ENCODE data around the gene KLHDC1.

GRCh38 chr14:49761839-49762551 is 69.1 kb downstream of the KLHDC1 start:
- no peak for TF ChIP-seq POLR2A (IDR thresholded peaks at IDR 0.05)
- TF ChIP-seq, protein P1, sequence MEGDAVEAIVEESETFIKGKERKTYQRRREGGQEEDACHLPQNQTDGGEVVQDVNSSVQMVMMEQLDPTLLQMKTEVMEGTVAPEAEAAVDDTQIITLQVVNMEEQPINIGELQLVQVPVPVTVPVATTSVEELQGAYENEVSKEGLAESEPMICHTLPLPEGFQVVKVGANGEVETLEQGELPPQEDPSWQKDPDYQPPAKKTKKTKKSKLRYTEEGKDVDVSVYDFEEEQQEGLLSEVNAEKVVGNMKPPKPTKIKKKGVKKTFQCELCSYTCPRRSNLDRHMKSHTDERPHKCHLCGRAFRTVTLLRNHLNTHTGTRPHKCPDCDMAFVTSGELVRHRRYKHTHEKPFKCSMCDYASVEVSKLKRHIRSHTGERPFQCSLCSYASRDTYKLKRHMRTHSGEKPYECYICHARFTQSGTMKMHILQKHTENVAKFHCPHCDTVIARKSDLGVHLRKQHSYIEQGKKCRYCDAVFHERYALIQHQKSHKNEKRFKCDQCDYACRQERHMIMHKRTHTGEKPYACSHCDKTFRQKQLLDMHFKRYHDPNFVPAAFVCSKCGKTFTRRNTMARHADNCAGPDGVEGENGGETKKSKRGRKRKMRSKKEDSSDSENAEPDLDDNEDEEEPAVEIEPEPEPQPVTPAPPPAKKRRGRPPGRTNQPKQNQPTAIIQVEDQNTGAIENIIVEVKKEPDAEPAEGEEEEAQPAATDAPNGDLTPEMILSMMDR (IDR thresholded peaks at IDR 0.05), result no peak
- TF ChIP-seq EP300 (IDR thresholded peaks at IDR 0.05), result no peak

Measured in suprapubic skin (tissue), 3 donors.